Measurements from ENCODE around the gene WNT5A.

Gene WNT5A

DNA sequence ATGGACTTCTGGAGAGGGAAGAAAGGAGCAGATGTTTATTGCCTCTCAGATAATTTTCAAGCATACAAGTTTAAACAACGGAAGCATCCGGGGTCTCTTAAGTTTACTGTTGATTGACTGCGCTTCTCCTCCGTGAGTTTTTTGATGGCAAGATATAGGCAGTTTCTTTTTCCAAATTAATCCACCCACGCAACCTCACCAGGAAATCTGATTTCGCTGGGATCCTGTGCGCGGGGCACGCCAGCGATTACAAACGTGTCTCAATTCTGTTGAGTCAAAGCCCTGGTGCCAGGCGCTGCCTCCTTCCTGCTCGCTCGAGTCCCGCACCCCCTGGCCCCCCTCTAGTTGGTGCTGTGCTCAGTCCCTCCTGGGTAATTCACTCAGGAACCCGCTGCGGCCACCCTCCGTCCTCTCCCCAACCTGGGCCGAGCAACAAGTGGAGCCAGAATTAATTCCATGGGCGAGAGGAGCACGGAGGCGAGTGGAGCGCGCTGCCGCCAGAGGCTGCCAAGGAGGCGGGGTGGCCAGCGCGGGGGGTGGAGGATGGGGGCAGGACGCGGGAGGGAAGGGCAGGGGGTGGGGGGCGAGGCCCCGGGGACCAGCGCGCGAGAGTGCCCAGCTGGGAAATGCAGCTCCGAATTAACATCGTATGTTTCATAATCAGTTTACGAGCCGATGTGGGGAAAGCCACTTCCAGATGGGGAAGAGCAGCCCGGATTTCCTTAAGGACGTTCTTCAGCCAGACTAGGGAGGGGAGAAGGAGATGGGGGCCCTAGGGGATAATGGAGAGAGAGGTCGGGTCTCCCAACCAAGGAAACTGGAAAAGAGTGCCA lies 6.0 kb downstream of the WNT5A start:
- no peak for DNase-seq

DNA sequence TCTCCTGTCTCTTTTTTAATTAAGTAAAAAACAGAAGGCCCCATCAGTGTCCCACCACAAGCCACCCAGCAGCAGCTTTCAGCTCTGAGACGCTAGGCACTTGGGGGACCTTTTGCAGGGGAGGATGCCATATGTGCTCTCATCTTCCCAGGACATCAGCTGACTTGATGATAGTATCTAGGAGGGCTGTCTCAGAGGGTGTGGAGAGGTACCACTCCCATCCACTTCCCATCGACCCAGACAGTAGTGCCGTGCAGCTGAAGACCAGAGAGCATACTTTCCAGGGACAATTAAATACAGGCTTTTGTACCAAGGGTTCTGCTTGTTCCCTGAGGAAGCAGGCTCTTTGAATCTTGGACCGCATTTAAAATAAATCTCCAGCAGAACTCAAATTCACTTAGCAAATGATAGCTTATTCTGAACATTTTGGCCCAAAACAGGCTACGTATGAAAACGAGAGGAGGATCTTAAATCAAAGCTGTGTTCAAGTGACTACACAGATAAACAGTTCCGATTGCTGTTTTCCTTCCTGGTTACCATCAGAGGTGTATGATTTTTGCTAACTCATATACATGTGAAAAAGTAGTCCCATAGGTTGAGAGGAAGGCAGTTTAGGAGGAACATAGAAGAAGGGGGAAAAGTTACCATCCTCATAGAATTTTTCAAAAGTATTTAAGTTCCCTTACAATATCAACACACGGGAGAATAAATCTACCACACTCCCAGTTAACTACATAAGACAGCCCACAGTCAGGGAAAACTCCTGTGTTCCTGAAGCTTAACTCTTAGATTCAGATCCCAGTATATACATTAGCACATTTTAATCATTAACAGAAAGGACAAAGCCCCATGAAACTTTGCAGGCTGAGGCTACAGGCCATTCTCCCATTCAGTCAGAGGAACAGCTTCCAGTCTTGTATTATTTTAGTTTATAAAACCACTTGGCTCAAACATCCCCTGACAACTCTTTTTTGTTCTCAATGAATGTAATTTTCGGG lies 9.5 kb downstream of the WNT5A start:
- DNase-seq: no peak

DNA sequence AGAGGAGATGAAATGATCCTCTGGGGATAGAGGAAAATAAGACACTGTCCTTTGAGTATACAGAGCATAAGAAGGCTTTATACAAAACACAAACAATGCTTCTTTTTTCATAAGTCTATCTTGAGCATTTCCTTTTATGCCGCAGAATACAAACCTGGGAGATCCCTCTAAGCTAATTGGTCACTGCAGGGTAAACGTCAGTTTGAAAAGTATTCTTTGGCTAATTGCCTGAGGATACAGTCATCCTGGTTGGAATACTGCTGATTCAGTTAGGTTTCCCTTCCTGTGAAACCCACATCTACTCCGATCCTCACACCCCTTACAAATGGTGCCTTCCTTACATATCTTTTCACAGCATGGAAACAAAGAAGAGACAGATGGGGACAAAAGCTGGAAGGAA lies 10.6 kb downstream of the WNT5A start:
- DNase-seq: no peak

DNA sequence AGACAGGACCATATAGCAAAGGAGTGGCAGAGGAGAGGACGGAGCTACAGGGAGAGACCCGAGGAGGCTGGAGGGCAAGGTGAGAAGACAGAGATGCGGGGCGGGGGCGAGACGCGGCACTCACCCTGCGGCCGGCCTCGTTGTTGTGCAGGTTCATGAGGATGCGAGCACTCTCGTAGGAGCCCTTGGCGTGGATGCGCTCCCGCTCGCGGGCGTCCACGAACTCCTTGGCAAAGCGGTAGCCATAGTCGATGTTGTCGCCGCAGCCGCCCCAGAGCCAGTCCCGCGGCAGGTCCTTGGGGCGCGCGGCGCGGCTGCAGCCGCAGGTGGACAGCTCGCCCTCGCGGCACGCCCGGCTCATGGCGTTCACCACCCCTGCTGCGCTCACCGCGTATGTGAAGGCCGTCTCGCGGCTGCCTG lies 12.9 kb downstream of the WNT5A start:
- no peak for DNase-seq

DNA sequence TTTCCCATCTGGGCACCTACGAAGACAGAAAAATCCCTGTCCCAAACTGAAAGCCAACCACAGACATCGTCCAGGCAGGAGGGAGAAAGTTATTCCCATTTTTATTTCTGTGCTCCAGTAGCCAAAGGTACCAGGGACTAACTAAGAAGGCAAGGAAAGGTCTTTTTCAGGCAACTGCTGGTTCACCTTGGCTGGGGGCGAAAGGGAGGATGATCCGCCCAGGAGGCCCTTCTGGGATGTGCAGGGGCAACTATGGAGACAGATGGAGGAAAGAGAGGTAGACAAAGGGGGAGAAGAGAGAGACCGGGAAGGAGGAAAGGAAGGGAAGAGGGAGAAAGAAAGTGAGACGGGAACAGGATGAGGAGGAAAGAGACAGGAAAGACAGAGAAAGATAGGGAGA lies 13.3 kb downstream of the WNT5A start:
- DNase-seq: no peak

DNA sequence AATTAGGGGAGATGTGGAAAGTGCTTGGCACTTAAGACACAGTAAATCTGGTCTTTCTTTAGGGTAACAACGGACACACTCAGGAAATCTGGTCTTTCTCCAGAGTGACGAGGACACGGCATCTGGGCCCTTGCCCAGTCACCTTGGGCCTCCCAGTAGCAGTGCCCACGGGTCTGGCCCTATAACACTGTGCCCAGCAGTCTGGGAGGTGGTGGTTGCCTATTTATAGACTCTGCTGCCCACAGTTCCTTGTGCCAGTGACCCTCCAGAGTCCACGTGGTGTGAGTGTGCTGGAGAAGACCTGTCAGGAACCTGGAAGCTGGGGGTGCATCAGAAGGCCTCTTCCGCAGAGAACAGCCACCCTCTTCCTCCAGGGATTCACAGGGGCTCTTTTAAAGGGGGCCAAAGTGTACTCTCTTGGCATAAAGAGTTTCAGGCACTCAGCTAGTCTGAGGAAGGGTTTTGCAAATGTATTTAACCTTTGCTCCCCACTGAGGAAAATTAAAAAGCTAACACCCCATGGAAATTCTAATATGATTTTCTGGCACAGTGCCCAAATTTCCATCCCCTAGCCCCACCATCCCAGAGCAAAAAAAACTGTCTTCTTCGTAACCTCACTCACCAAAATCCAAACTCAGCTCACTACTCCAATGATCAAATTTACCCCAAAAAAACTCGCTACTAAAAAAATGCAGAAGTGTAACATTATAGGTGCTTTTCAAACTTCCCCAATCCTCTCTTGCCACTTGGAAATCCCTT lies 15.4 kb downstream of the WNT5A start:
- no peak for DNase-seq

DNA sequence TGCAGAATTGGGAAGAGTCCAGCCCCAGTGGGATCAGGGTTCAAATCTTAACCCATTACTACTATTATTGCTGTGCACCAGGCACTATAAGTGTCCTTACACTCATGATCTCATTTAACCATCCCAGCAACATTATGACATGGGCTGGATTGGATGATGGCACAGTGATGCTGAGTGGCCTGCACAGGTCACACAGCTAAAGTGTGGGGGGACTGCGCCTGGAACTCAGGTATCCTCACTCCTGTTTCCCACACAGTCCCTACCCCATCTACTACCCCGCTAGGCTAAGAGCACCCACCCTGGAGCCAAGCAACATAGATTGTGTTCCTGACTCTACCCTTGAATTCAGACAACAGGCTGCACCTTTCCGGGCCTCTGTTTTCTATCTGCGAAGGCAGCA lies 16.0 kb downstream of the WNT5A start:
- no peak for DNase-seq

DNA sequence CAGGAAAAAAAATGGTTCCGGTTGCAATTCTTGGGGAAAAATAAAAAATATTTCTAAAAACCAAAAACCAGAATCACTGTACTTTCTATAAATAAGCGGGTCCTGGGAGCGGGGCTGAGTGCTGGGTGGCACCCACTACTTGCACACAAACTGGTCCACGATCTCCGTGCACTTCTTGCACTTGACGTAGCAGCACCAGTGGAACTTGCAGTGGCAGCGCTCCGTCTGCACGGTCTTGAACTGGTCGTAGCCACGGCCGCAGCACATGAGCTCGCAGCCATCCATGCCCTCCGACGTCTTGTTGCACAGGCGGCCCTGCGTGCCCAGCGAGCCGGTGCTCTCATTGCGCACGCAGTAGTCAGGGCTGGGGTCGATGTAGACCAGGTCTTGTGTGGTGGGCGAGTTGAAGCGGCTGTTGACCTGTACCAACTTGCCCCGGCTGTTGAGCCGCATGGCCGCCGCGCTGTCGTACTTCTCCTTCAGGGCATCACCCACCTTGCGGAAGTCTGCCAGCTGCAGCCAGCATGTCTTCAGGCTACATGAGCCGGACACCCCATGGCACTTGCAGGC lies 17.1 kb downstream of the WNT5A start:
- no peak for DNase-seq

DNA sequence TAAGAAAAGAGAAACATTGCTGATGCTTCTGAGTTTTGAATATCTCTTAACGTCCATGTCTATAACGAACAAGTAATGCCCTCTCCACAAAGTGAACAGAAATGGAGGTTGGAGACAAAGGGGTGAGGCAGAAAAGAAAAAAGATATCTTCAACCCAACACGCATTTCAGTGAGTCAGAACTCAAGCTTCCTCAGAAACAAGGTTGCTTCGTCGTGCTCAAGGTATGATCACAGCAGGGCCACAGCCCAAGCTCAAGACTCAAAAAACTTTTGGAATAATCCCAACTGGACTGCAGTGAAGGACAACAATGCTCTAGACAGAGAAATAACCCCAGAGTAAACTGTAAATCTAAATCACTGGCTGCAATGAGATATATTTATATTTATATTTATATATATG lies 18.9 kb downstream of the WNT5A start:
- no peak for DNase-seq

DNA sequence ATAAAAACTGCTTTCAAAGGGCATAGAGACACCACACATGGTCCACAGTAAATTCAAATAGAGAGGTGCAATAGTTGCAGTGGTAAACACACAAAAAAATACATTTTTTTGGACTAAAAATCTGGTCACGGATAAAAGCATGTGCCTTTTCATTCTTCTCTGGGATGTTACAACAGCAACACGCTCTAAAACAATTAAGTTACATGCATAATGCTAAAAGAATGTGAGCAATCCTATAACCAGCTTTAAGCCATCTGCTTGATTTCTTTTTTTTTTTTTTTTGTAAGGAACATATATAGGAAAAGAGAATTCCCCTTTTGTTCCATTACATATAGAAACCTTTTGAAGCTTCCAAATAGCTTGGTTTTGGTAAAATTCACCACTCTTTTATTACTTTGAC lies 20.0 kb downstream of the WNT5A start:
- no peak for DNase-seq

DNA sequence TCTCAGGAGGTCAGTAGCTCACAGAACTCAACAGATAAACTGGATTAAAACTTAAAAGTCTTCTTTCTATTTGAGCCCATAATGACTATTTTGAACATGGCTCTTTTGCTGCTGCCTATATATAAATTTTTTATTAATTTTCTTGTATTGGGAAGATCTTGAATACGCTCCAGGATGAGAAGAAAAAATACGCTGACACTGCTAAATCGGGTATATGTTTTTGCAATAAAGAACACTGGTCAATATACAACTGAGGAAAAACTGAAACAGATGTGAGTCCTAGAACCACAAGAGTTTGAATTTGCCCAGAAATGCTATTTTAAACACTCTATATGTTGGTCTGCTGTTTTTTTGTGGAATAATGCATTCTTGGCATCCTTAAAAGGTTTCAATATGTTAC lies 20.6 kb downstream of the WNT5A start:
- DNase-seq: no peak

DNA sequence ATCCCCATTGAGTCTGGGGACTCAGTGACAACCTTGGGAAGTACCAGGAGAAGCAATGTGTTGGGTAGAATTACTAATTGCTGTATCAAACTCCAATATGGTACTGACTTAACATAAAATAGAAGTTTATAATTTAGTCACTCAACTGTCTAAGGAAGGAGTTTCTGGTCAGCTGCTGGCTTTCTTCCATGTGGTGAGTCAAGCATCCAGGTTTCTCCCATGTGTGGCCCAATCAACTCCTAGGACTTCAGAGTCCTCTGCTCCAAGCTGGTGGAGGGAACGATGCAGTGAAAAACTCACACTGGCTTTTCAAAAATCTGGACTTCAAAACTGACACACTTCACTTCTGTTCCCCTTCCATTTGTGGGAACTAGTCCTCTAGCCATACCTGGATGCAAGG lies 25.2 kb downstream of the WNT5A start:
- DNase-seq: no peak

DNA sequence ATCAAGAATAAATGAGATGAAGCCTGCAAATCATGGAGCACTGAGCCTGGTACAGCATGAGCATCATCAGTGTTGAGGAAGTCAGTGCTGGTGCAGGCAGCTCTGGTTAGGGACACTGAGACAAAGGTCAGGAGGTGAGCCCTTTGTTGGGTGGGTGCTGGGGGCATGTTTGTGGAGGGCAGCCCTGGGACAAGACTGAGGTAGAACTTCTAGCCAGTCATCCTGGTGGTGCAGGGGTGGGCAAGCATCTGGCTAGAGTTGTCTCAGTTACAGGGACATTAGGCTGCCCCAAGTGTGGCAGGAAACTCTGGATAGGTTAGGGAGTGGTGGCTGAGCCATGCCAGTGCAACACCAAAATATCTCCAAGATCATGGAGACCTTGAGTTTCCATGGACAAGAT lies 27.3 kb downstream of the WNT5A start:
- DNase-seq: no peak

DNA sequence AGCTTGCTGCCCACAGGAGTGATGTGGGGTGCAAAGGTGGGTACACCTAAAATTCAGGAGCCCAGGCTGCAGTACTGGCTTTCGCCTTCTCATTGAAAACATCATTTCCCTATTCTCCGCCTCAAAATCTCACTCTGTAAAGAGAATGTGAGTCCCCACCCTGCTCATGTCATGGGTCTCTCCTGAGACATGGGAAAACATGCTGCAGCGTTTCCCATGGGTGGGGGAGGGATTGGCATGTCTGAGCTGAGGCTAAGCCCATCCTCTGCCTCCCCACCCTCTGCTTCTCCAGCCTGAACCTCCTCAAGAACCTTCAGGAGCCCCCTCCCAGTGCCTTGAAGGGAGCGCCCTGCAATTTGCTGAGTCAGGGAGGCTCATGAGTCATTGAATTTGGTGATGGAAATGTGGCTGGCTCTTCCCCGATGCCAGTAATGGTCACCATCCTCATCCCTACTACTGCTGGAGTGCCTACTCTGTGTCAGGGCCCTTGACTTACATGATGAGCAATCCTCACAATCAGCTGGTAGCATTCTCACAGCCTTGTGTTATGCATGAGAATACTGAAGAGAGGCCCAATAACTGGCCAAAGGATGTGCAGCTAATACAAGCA lies 28.8 kb downstream of the WNT5A start:
- DNase-seq: no peak

DNA sequence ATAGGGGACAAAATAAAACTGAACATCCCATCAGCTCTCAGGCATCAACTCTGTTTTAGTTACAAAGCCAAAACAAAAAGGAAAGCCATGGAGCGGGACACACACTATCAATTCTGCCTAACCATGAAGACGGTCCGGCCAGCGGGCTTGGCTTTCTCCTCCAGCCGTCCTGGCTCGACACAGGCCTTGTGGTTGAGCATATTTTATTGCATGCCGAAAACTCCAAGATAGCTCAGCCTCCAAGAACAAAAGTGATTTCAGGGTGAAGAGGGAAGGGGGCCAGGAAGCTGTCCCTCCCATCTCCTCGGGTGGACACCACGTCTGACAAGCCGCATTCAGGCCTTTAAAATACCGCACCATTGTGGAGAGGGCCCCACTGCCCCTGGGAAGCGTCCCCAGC lies 31.2 kb downstream of the WNT5A start:
- DNase-seq: no peak

DNA sequence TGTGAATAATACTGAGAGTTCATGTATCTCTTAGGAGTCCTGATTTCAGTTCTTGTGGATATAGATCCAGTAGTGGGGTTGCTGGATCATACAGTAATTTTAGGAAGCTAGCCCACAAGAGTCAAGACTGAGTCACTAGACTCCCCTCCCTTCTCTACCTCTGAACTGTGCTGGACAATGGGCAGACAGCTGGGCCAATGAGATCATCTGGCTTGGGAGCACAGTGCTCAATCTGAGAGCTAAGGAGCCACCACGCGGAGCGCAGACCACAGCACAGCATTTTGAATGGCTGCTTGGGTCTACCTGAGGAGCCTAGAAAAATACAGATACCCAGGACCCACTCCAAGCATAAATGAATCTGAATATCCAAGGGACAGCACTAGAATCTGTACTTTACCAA lies 32.5 kb downstream of the WNT5A start:
- no peak for DNase-seq

DNA sequence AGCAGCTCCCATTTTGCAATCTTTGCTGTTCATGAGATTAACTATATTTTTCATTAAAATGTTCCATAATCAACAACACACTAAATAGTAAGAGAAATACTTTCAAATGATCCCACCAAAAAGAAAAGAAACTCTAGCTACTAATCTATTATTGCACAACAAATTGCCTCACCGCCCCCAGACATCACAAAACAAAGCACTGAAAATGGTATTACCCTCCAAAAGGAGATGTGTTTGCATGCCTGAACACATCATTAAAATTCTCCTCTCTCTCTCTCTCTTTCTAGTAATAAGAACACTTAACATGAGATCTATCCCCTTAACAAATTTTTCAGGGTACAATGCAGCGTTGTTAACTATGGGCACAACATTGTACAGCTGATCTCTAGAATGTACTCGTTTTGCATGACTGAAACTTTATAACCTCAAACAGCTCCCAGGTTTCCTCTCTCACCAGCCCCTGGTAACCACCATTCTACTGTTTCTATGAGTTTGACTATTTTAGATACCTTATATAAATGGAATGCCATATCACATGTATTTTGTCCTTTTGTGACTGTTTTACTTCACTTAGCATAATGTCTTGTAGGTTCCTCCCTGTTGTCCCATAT lies 33.1 kb downstream of the WNT5A start:
- DNase-seq: no peak

DNA sequence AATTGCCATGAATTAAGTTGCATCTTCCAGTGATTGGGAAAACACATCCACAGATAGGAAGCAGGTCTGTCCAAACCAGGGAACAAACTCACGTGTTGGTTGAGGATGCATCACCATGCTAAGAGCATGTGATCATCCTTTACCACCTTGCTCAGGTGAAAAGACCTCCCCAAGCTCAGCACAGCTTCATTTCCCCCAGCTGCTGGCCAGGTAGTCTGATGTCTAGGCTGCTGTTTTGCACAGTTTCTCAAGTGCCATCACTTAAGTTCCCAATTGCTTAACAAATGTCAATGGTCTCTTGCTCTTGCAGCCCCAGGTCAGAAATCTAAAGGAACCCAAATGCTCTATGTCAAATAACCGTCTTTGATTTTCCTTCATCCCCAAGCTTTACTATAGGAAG lies 34.2 kb downstream of the WNT5A start:
- DNase-seq: no peak

DNA sequence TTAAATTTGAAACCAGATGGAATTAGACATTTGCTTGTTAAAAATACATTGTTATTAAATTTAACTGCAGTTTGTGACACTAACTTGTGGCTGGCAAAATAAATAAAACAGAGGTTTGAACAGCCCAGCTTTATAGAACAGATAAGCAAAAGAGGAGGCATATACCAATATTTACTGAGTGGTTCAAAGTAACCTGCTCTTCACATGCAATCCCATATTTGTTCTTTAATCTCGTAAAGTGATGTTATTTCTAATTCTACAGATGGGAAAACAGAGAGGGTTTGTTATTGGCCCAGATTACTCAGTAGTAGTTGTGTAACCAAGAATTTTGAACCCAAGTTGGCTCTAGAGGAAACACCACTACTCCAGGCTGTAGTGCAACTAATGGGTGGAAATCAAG lies 37.6 kb downstream of the WNT5A start:
- DNase-seq: no peak

DNA sequence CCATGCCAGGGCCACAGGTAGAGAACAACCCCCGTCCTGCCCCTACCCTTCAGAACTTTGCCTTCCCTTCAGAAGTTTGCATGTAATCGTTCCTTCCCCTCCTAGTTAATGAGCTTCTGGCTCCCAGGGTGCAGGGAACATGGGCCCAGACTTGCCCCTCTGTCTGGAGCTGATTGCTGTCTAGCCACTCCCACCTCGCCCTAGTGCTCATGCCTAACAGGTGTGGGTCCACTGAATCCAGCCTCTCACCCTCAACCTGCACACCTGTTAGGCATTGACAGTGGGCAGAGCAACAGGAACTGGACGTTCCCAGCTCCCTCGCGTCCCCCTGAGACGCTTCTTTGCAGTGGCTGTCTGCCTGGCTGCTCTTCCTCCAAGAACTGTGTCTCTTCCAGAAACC lies 40.3 kb downstream of the WNT5A start:
- DNase-seq: no peak

DNA sequence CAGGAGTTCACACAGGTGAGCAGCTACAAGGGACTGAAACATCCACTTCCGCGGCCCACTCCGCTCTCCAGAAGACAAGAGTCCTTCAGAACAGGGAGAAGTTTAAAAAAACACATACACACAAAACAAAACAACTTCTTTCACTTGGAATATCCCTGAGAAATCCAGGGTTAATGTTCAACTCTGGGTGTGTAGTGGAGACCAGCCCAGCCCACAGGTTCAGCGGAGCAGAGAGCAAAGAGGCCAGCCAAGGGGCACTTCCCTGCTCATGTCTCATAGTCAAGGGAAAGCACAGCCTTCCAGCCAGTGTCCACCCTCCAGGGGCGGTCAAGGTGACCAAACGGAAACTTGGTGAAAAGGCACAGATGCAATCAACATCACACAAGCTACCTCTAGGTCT lies 41.6 kb downstream of the WNT5A start:
- no peak for DNase-seq

DNA sequence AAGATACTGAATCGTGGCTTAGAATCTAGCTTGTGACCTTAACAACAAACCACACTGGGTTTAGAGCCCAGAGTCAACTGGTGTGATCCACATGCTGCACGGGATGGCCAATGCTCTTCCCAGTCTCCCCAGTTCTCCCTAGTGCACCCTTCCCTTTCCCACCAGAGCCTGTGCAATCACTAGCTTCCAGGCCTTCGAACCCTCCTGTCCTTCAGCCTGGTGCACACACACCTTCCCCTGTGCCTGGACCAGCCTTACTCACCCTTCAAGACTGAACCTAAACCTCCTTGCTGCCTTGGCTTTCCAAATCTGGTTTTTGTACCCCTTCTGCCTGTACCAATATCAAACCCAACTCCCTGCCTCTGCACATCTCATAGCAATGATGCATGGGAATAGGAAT lies 43.8 kb downstream of the WNT5A start:
- no peak for DNase-seq
